Ishikawa (cell line): ENCODE measurements around the gene DCST2.

Experiments used
- CREB1 ChIP-seq: IDR thresholded peaks from 2 replicates; pipeline ENCODE4 v1.6.1; 2012; ENCODE audit warnings: low read depth
- EGR1 ChIP-seq: IDR thresholded peaks from 2 replicates; pipeline ENCODE4 v1.6.1; 2012
- FOXM1 ChIP-seq: IDR thresholded peaks from 2 replicates; pipeline ENCODE4 v1.6.1; 2012; ENCODE audit warnings: low read depth, borderline replicate concordance
- YY1 ChIP-seq: IDR thresholded peaks from 2 replicates; pipeline ENCODE4 v1.6.1; 2012; ENCODE audit warnings: low read depth

DNA sequence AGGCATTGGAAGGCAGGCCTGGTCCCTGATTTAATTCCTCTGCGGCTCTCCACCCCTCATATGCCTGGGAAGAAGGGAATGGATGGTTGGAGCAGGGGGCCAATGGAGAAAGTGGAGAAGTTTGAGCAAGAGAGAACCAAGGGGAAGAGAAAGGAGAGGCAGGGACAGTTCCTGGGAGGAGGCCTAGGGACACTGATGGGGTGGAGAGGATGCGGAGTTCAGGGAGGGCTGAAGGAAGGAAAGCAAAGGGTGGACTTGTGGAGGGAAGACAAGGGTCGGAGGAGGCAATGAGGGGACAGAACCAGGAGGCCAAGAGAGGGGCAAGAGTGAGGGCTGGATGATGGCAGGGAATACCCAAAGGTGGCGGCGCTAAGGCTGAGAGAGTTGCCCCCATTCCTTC, 23.8 kb downstream of the DCST2 start:
- TF ChIP-seq CREB1 (no peak), YY1 (no peak), FOXM1 (no peak), EGR1 (no peak)
